H1 (cell line): ENCODE data around the gene DYNC1I1. TPM values are rescaled to one million over a fixed set of nuclear protein-coding genes. Genes with fewer than 3 reads are reported as not detected.

Experiments used
- CTCF ChIA-PET: fragments of 300-600 bp; sonication (Branson Sonifier 250); formaldehyde crosslinking; loops from one replicate; lab custom pipeline; 2021; ENCODE audit not compliant: partially characterized antibody; lab: Charles Lee
- POLR2A ChIA-PET: fragments of 300-600 bp; sonication (Branson Sonifier 250); formaldehyde crosslinking; loops from one replicate; lab custom pipeline; 2021; ENCODE audit warnings: inconsistent platforms; ENCODE audit not compliant: partially characterized antibody; lab: Charles Lee
- DNase-seq, 2 experiments: peaks; one replicate each; pipeline versions ENCODE4 v3.0.0 to v3.0.0-alpha.2; 2010 to 2022; ENCODE audit warnings: low spot score in 2 of 2, low read depth in 1 of 2, mixed read lengths in 1 of 2
- FAIRE-seq: peaks from 2 replicates; lab custom pipeline; 2011; peaks lifted over from hg19 to GRCh38; lab: Jason Lieb, UNC
- H2AFZ ChIP-seq: 2 replicates; pipeline ENCODE4 v1.8.1; 2012; ENCODE audit warnings: low read length, inconsistent platforms
- H2AK5ac ChIP-seq: 2 replicates; pipeline ENCODE4 v1.6.1; 2013; ENCODE audit warnings: low read depth, low read length
- H2BK120ac ChIP-seq: replicated peaks from 2 replicates; pipeline ENCODE3; 2013; ENCODE audit warnings: low read depth, low read length, inconsistent platforms
- H2BK12ac ChIP-seq: 2 replicates; pipeline ENCODE4 v1.6.1; 2013; ENCODE audit warnings: low read depth, low read length
- H2BK15ac ChIP-seq: 2 replicates; pipeline ENCODE4 v1.6.1; 2013; ENCODE audit warnings: low read length
- H2BK20ac ChIP-seq: 2 replicates; pipeline ENCODE4 v1.6.1; 2013; ENCODE audit warnings: low read length
- H2BK5ac ChIP-seq: 2 replicates; pipeline ENCODE4 v1.6.1; 2013; ENCODE audit warnings: low read depth, low read length
- H3K14ac ChIP-seq: 2 replicates; pipeline ENCODE4 v1.6.1; 2013; ENCODE audit warnings: inconsistent platforms; ENCODE audit not compliant: insufficient read length
- H3K18ac ChIP-seq: 2 replicates; pipeline ENCODE4 v1.6.1; 2013; ENCODE audit warnings: low read length; ENCODE audit errors: extremely low read depth
- H3K23ac ChIP-seq: 2 replicates; pipeline ENCODE4 v1.6.1; 2013; ENCODE audit warnings: inconsistent platforms; ENCODE audit not compliant: insufficient read length
- H3K23me2 ChIP-seq: 2 replicates; pipeline ENCODE4 v1.6.1; 2013; ENCODE audit warnings: low read depth, low read length
- H3K27ac ChIP-seq: 2 replicates; pipeline ENCODE4 v1.6.1; 2011; ENCODE audit warnings: low read depth, low read length, inconsistent platforms
- H3K27me3 ChIP-seq, 4 experiments: replicated peaks in 1 of 4; 1 replicate in 1 of 4; 2 replicates in 3 of 4; pipeline versions ENCODE4 v1.6.1 to v1.8.1; 2011 to 2013; ENCODE audit warnings: low read length in 3 of 4, mild to moderate bottlenecking in 3 of 4, inconsistent platforms in 2 of 4, mixed read lengths in 2 of 4, moderate library complexity in 1 of 4; ENCODE audit not compliant: control insufficient read depth in 3 of 4, insufficient read depth in 3 of 4; ENCODE audit errors: extremely low read depth in 1 of 4
- H3K36me3 ChIP-seq, 4 experiments: 2 replicates each; pipeline versions ENCODE4 v1.6.1 to v1.8.1; 2011 to 2013; ENCODE audit warnings: mild to moderate bottlenecking in 4 of 4, low read length in 3 of 4, moderate library complexity in 2 of 4, control low read depth in 1 of 4, inconsistent platforms in 1 of 4; ENCODE audit not compliant: insufficient read depth in 4 of 4, control insufficient read depth in 2 of 4
- H3K4ac ChIP-seq: replicated peaks from 2 replicates; pipeline ENCODE3; 2013; ENCODE audit warnings: low read length, low read depth, mixed read lengths, inconsistent platforms; ENCODE audit not compliant: insufficient read length
- H3K4me1 ChIP-seq, 4 experiments: replicated peaks in 1 of 4; 1 replicate in 1 of 4; 2 replicates in 3 of 4; pipeline versions ENCODE4 v1.6.1 to v1.8.1; 2011 to 2013; ENCODE audit warnings: low read length in 3 of 4, inconsistent platforms in 2 of 4, mixed read lengths in 1 of 4; ENCODE audit not compliant: insufficient read depth in 4 of 4, control insufficient read depth in 3 of 4
- H3K4me2 ChIP-seq, 2 experiments: 2 replicates each; pipeline versions ENCODE4 v1.6.1 to v1.8.1; 2011 to 2013; ENCODE audit warnings: low read depth in 2 of 2, low read length in 2 of 2, control low read depth in 1 of 2, inconsistent platforms in 1 of 2, mild to moderate bottlenecking in 1 of 2; ENCODE audit not compliant: insufficient read depth in 1 of 2
- H3K4me3 ChIP-seq, 4 experiments: fragments of 200-600, 300-600 bp in 1 of 4; sonication (generic), shearing (Covaris generic), sonication (Bioruptor Twin) in 1 of 4; 2 replicates each; pipeline versions ENCODE4 v1.5.1 to v1.8.1; 2011 to 2016; ENCODE audit warnings: low read length in 4 of 4, low read depth in 3 of 4, control low read depth in 2 of 4, inconsistent platforms in 2 of 4, mild to moderate bottlenecking in 2 of 4, mixed read lengths in 1 of 4, moderate library complexity in 1 of 4; ENCODE audit not compliant: insufficient read depth in 2 of 4; ENCODE audit errors: extremely low read depth in 1 of 4
- H3K56ac ChIP-seq: replicated peaks from 2 replicates; pipeline ENCODE3; 2013; ENCODE audit warnings: low read depth, mild to moderate bottlenecking, mixed read lengths, low read length, inconsistent platforms; ENCODE audit not compliant: insufficient read length
- H3K79me1 ChIP-seq: 2 replicates; pipeline ENCODE4 v1.6.1; 2013; ENCODE audit warnings: low read depth, low read length, control low read depth
- H3K79me2 ChIP-seq, 2 experiments: 2 replicates each; pipeline versions ENCODE4 v1.6.1 to v1.8.1; 2012 to 2013; ENCODE audit warnings: low read length in 2 of 2, mild to moderate bottlenecking in 2 of 2, inconsistent platforms in 1 of 2; ENCODE audit not compliant: insufficient read depth in 2 of 2, control insufficient read depth in 1 of 2
- H3K9ac ChIP-seq, 4 experiments: replicated peaks in 1 of 4; 1 replicate in 1 of 4; 2 replicates in 3 of 4; pipeline versions ENCODE4 v1.6.1 to v1.8.1; 2011 to 2013; ENCODE audit warnings: low read depth in 3 of 4, low read length in 3 of 4, control low read depth in 2 of 4, mild to moderate bottlenecking in 2 of 4, moderate library complexity in 2 of 4, inconsistent platforms in 1 of 4; ENCODE audit errors: extremely low read depth in 1 of 4
- H3K9me3 ChIP-seq, 2 experiments: 2 replicates each; pipeline versions ENCODE4 v1.6.1 to v1.8.1; 2012 to 2013; ENCODE audit warnings: mild to moderate bottlenecking in 2 of 2, moderate library complexity in 2 of 2, control low read depth in 1 of 2, inconsistent platforms in 1 of 2, low read depth in 1 of 2, low read length in 1 of 2, mixed read lengths in 1 of 2; ENCODE audit not compliant: insufficient read depth in 2 of 2
- H4K20me1 ChIP-seq, 2 experiments: replicated peaks in 1 of 2; 2 replicates each; pipeline versions ENCODE3 to v1.8.1; 2011 to 2013; ENCODE audit warnings: inconsistent platforms in 2 of 2, low read length in 2 of 2, mild to moderate bottlenecking in 1 of 2; ENCODE audit not compliant: insufficient read depth in 2 of 2, control insufficient read depth in 1 of 2
- H4K5ac ChIP-seq: 2 replicates; pipeline ENCODE4 v1.6.1; 2013; ENCODE audit warnings: low read length, low read depth, mixed read lengths, inconsistent platforms; ENCODE audit not compliant: insufficient read length
- H4K8ac ChIP-seq: 2 replicates; pipeline ENCODE4 v1.8.0; 2013; ENCODE audit warnings: mild to moderate bottlenecking, moderate library complexity, low read length, inconsistent platforms; ENCODE audit not compliant: insufficient read depth; ENCODE audit errors: extremely low read depth
- H4K91ac ChIP-seq: replicated peaks from 2 replicates; pipeline ENCODE3; 2013; ENCODE audit warnings: low read length, mixed read lengths, inconsistent platforms; ENCODE audit not compliant: insufficient read length
- BRCA1 ChIP-seq: IDR thresholded peaks from 2 replicates; pipeline ENCODE4 v1.6.1; 2012; ENCODE audit warnings: low read depth, low read length, improper control_type of control experiment
- GTF2F1 ChIP-seq: IDR thresholded peaks from 2 replicates; pipeline ENCODE4 v1.6.1; 2012; ENCODE audit warnings: low read depth, low read length, improper control_type of control experiment, borderline replicate concordance
- PHF8 ChIP-seq: fragments of 200-600 bp; sonication (generic); conservative IDR thresholded peaks from 2 replicates; pipeline ENCODE4 v1.7.1; 2012; ENCODE audit warnings: low read depth, mild to moderate bottlenecking, inconsistent platforms, low read length, moderate library complexity
- RXRA ChIP-seq: IDR thresholded peaks from 2 replicates; pipeline ENCODE4 v1.6.1; 2011; ENCODE audit warnings: low read depth, mild to moderate bottlenecking, low read length, moderate library complexity; ENCODE audit not compliant: insufficient read depth
- SP2 ChIP-seq: IDR thresholded peaks from 2 replicates; pipeline ENCODE4 v1.6.1; 2012; ENCODE audit warnings: mild to moderate bottlenecking, low read length, inconsistent platforms
- WGBS, 2 experiments: shearing (Covaris generic) in 1 of 2; methylation state at CpG; one replicate each; pipeline versions ENCODE4 v1.1.6 to v1.1.7; 2013 to 2015; ENCODE audit warnings: low lambda C conversion rate in 2 of 2, mixed read lengths in 2 of 2, inconsistent platforms in 1 of 2, low coverage in 1 of 2, missing lambda C conversion rate in 1 of 2; ENCODE audit not compliant: insufficient replicate concordance in 2 of 2, insufficient coverage in 1 of 2, insufficient read length in 1 of 2; ENCODE audit errors: extremely low coverage in 1 of 2, missing lambda C conversion rate in 1 of 2; 5-methylcytosine and 5-hydroxymethylcytosine counted together
- polyA plus RNA-seq, 7 experiments: library from polyadenylated mRNA; depleted of rRNA in 3 of 7; stranded (reverse) in 5 of 7; unstranded in 2 of 7; fragments of >200 nt in 5 of 7; fragments of 200-250 nt in 2 of 7; gene quantifications; 1 replicate in 5 of 7; 2 replicates in 1 of 7; 4 replicates in 1 of 7; pipeline versions ENCODE4 v1.2.1 to v1.2.3, GENCODE V29; 2011 to 2013; ENCODE audit warnings: missing spikeins in 2 of 7, mixed read lengths in 2 of 7
- total RNA-seq: library from RNA; stranded (reverse); fragmentation: NEBNext Ultra II Directional; extraction: Animal tissue kit (Norgen Biotek cat#: 25700); gene quantifications from 2 replicates; pipeline ENCODE4 v1.2.1, GENCODE V29; 2021

The DYNC1I1 gene
- total and polyA plus RNA-seq, 2 of the 8 experiments (the other 6 are each of a cell fraction or from before 2014, with no cell fraction given): 0.45 to 0.58 TPM

- ChIA-PET CTCF (interaction anchor here (1.1 kb wide), 1 partner anchor 88 kb away, joined by 3 read pairs; no protein-coding TSS in a partner anchor), POLR2A (no interaction called here)
- FAIRE-seq (no peak), DNase-seq (no peak)
- no peak overlapping the region for H3K4ac ChIP-seq
- H3K4me3 ChIP-seq: no peak overlapping the region
- no peaks in the 10 kb centered on the region for H3K23me2 ChIP-seq
- peaks cover 0 to 4% (median 0%) of the 10 kb centered on the region in 4 experiments; a peak in 1 of 7 replicates for H3K4me1 ChIP-seq
- H4K91ac ChIP-seq: no peak overlapping the region
- no peak overlapping the region for H2BK15ac ChIP-seq
- H3K14ac ChIP-seq: no peak overlapping the region
- H3K18ac ChIP-seq: no peak overlapping the region
- no peak overlapping the region for H3K23ac ChIP-seq
- no peak overlapping the region for H2BK120ac ChIP-seq
- no peaks in the 10 kb centered on the region; a peak in 2 of 8 replicates for H3K36me3 ChIP-seq
- no peak overlapping the region for H2AFZ ChIP-seq
- no peak overlapping the region for H3K27ac ChIP-seq
- H3K9me3 ChIP-seq: no peaks in the 10 kb centered on the region
- H4K5ac ChIP-seq: no peak overlapping the region
- H3K9ac ChIP-seq: no peak overlapping the region
- H3K56ac ChIP-seq: no peak overlapping the region
- WGBS, 2 experiments: 82% methylated on average over 5 of the region's 5 CpGs; no CpG with 5 or more reads in 1 of the 2 experiments
- H4K8ac ChIP-seq: no peak overlapping the region
- no peak overlapping the region for H2BK20ac ChIP-seq
- H3K27me3 ChIP-seq: peaks cover 7 to 13% (median 11%) of the 10 kb centered on the region in 4 experiments; a peak in 5 of 7 replicates
- H3K79me2 ChIP-seq: no peaks in the 10 kb centered on the region
- H2AK5ac ChIP-seq: no peak overlapping the region
- peaks cover 3 to 10% of the 10 kb centered on the region in 2 experiments for H4K20me1 ChIP-seq
- no peak for TF ChIP-seq BRCA1
- no peak for TF ChIP-seq PHF8
- TF ChIP-seq GTF2F1: no peak
- no peak for TF ChIP-seq SP2
- TF ChIP-seq RXRA: no peak
- H2BK12ac ChIP-seq: no peak overlapping the region
- H2BK5ac ChIP-seq: no peak overlapping the region
- no peak overlapping the region; a peak in 1 of 4 replicates for H3K4me2 ChIP-seq
- H3K79me1 ChIP-seq: no peaks in the 10 kb centered on the region
Observed at GRCh38 chr7:96136600-96137239, 364.4 kb downstream of the DYNC1I1 start.
